SK-N-MC (cell line): ENCODE results near the gene GNG2.

Source experiments
- EZH2 ChIP-seq: fragments of 200-600 bp; sonication (generic); IDR thresholded peaks from one replicate; pipeline ENCODE4 v1.6.1; 2017; ENCODE audit warnings: antibody characterized with exemption
- FOXP2 ChIP-seq: optimal IDR thresholded peaks from 2 replicates; pipeline ENCODE3; 2011; ENCODE audit warnings: mild to moderate bottlenecking, moderate library complexity; ENCODE audit not compliant: insufficient read depth; ENCODE audit errors: extremely low read length, control extremely low read depth
- POLR2AphosphoS5 ChIP-seq: IDR thresholded peaks from 2 replicates; pipeline ENCODE4 v1.6.1; 2012; ENCODE audit warnings: mild to moderate bottlenecking, low read depth, low read length, borderline replicate concordance

- TF ChIP-seq POLR2AphosphoS5 = no peak
- TF ChIP-seq FOXP2 = no peak
- no peak for TF ChIP-seq EZH2
Observed at GRCh38 chr14:51933191-51933590, 72.8 kb downstream of the GNG2 start.
